Trophoblast cell (in vitro differentiated cells and primary cell): ENCODE measurements around the gene RPAP2.

Source experiments
- DNase-seq, 2 donors: peaks; one replicate each; pipeline ENCODE4 v3.0.0-alpha.2; 2016
- H2AFZ ChIP-seq: 2 replicates; pipeline ENCODE4 v1.6.1; 2013; ENCODE audit warnings: low read length, moderate library complexity, mild to moderate bottlenecking; ENCODE audit not compliant: insufficient read depth, poor library complexity
- H2AK5ac ChIP-seq: 2 replicates; pipeline ENCODE4 v1.6.1; 2013; ENCODE audit warnings: mild to moderate bottlenecking, low read length
- H2BK120ac ChIP-seq: 2 replicates; pipeline ENCODE4 v1.6.1; 2013; ENCODE audit warnings: low read length, mild to moderate bottlenecking, moderate library complexity; ENCODE audit not compliant: insufficient read depth, poor library complexity
- H2BK12ac ChIP-seq: 2 replicates; pipeline ENCODE4 v1.6.1; 2013; ENCODE audit warnings: mild to moderate bottlenecking, low read length, moderate library complexity
- H2BK5ac ChIP-seq: 2 replicates; pipeline ENCODE4 v1.6.1; 2013; ENCODE audit warnings: low read length, low read depth, moderate library complexity, mild to moderate bottlenecking; ENCODE audit not compliant: poor library complexity
- H3K14ac ChIP-seq: 2 replicates; pipeline ENCODE4 v1.6.1; 2013; ENCODE audit warnings: mild to moderate bottlenecking, low read length
- H3K18ac ChIP-seq: 2 replicates; pipeline ENCODE4 v1.6.1; 2013; ENCODE audit warnings: mild to moderate bottlenecking, low read length
- H3K23ac ChIP-seq: 2 replicates; pipeline ENCODE4 v1.6.1; 2013; ENCODE audit warnings: low read length
- H3K27ac ChIP-seq: 2 replicates; pipeline ENCODE4 v1.5.1; 2013; ENCODE audit warnings: low read depth, mild to moderate bottlenecking, inconsistent platforms, low read length, moderate library complexity
- H3K27me3 ChIP-seq: 2 replicates; pipeline ENCODE4 v1.6.1; 2013; ENCODE audit warnings: inconsistent platforms, mild to moderate bottlenecking, low read length, moderate library complexity; ENCODE audit not compliant: insufficient read depth
- H3K36me3 ChIP-seq, 2 experiments: 1 replicate in 1 of 2; 2 replicates in 1 of 2; pipeline ENCODE4 v1.6.1; 2013; ENCODE audit warnings: low read length in 2 of 2, mild to moderate bottlenecking in 2 of 2, moderate library complexity in 1 of 2; ENCODE audit not compliant: insufficient read depth in 2 of 2, control insufficient read depth in 1 of 2
- H3K4ac ChIP-seq: 2 replicates; pipeline ENCODE4 v1.6.1; 2013; ENCODE audit warnings: low read depth, mild to moderate bottlenecking, low read length, moderate library complexity
- H3K4me1 ChIP-seq, 2 experiments: 1 replicate in 1 of 2; 2 replicates in 1 of 2; pipeline ENCODE4 v1.6.1; 2013; ENCODE audit warnings: low read length in 2 of 2, mild to moderate bottlenecking in 2 of 2, moderate library complexity in 1 of 2; ENCODE audit not compliant: insufficient read depth in 2 of 2, control insufficient read depth in 1 of 2
- H3K4me2 ChIP-seq: 2 replicates; pipeline ENCODE4 v1.6.1; 2013; ENCODE audit warnings: inconsistent platforms, mild to moderate bottlenecking, low read length, moderate library complexity
- H3K4me3 ChIP-seq: 2 replicates; pipeline ENCODE4 v1.5.1; 2013; ENCODE audit warnings: mild to moderate bottlenecking, low read depth, low read length, inconsistent platforms
- H3K79me1 ChIP-seq: one replicate; pipeline ENCODE4 v1.6.1; 2013; ENCODE audit warnings: low read length
- H3K79me2 ChIP-seq: 2 replicates; pipeline ENCODE4 v1.6.1; 2013; ENCODE audit warnings: low read length, mild to moderate bottlenecking; ENCODE audit not compliant: control insufficient read depth, insufficient read depth, poor library complexity
- H3K9ac ChIP-seq: 2 replicates; pipeline ENCODE4 v1.6.1; 2013; ENCODE audit warnings: mild to moderate bottlenecking, low read length
- H3K9me3 ChIP-seq: 2 replicates; pipeline ENCODE4 v1.6.1; 2013; ENCODE audit warnings: low read depth, mild to moderate bottlenecking, control low read depth, inconsistent platforms, low read length; ENCODE audit not compliant: insufficient read depth
- H4K12ac ChIP-seq: 2 replicates; pipeline ENCODE4 v1.6.1; 2013; ENCODE audit warnings: low read depth, mild to moderate bottlenecking, low read length, moderate library complexity
- H4K8ac ChIP-seq: 2 replicates; pipeline ENCODE4 v1.6.1; 2013; ENCODE audit warnings: low read depth, mild to moderate bottlenecking, low read length, moderate library complexity
- H4K91ac ChIP-seq: one replicate; pipeline ENCODE4 v1.6.1; 2013; ENCODE audit warnings: low read depth, mild to moderate bottlenecking, low read length, moderate library complexity
- WGBS: extraction: QIAGEN DNeasy Blood & Tissue Kit; methylation state at CpG from one replicate; pipeline ENCODE4 v1.1.7; 2013; ENCODE audit warnings: missing lambda C conversion rate; ENCODE audit not compliant: insufficient read length, insufficient coverage; ENCODE audit errors: extremely low coverage; 5-methylcytosine and 5-hydroxymethylcytosine counted together

Gene RPAP2

GRCh38 chr1:92273039-92273438, 25.8 kb upstream of the RPAP2 start:
- Histone ChIP-seq H3K18ac (no peak overlapping the region), H3K27ac (no peak overlapping the region), H3K4me3 (no peak overlapping the region), H4K8ac (no peak overlapping the region), H3K27me3 (no peaks in the 10 kb centered on the region), H3K14ac (no peak overlapping the region), H3K4me1 (no peaks in the 10 kb centered on the region), H3K79me1 (no peaks in the 10 kb centered on the region), H4K91ac (no peak overlapping the region), H3K4ac (no peak overlapping the region), H3K9me3 (no peaks in the 10 kb centered on the region), H2BK120ac (no peak overlapping the region), H3K9ac (no peak overlapping the region), H2AK5ac (no peak overlapping the region), H2AFZ (no peak overlapping the region), H3K23ac (no peak overlapping the region), H3K79me2 (no peaks in the 10 kb centered on the region), H2BK12ac (no peak overlapping the region), H2BK5ac (no peak overlapping the region), H4K12ac (no peak overlapping the region), H3K36me3 (peaks cover 5 to 10% of the 10 kb centered on the region in 2 experiments), H3K4me2 (no peak overlapping the region)
- WGBS, result no CpG with 5 or more reads among the region's 1 CpG
- DNase-seq, result no peak

DNA sequence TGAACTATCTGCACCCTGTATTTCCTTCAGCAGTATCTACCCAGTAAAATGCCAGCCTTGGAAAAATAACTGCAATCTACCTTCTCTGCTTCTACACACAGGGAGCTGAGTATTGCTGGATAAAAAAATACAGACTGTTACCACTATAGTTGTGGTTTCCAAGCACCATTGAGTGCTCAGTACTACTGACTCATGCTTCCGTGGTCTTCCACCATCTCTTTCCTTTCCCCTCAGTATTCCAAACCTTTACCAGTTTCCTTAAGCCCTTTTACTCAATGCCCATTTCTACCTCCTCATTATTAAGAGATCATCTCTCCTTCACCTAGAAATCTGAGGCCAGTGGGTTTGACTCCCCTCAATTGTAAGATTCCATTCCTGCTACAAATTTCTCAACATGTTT, 23.9 kb upstream of the RPAP2 start:
- no peak overlapping the region for H3K4me2 ChIP-seq
- no peak overlapping the region for H3K18ac ChIP-seq
- H3K4me3 ChIP-seq, result no peak overlapping the region
- H3K27ac ChIP-seq, result no peak overlapping the region
- no peak overlapping the region for H4K8ac ChIP-seq
- no peaks in the 10 kb centered on the region for H3K79me2 ChIP-seq
- no peak overlapping the region for H3K9ac ChIP-seq
- no peak overlapping the region for H3K14ac ChIP-seq
- H3K23ac ChIP-seq, result no peak overlapping the region
- H3K36me3 ChIP-seq, result peaks cover 11 to 15% of the 10 kb centered on the region in 2 experiments
- no peak overlapping the region for H2AFZ ChIP-seq
- H3K4me1 ChIP-seq, result no peaks in the 10 kb centered on the region
- no peak overlapping the region for H3K4ac ChIP-seq
- no peak overlapping the region for H4K12ac ChIP-seq
- no peak overlapping the region for H2AK5ac ChIP-seq
- H3K9me3 ChIP-seq, result peaks cover 4% of the 10 kb centered on the region
- no CpG with 5 or more reads among the region's 1 CpG for WGBS
- H3K27me3 ChIP-seq, result no peaks in the 10 kb centered on the region
- no peak overlapping the region for H2BK12ac ChIP-seq
- no peak overlapping the region for H2BK5ac ChIP-seq
- no peaks in the 10 kb centered on the region for H3K79me1 ChIP-seq
- no peak overlapping the region for H2BK120ac ChIP-seq
- no peak overlapping the region for H4K91ac ChIP-seq
- DNase-seq, result no peak

DNA sequence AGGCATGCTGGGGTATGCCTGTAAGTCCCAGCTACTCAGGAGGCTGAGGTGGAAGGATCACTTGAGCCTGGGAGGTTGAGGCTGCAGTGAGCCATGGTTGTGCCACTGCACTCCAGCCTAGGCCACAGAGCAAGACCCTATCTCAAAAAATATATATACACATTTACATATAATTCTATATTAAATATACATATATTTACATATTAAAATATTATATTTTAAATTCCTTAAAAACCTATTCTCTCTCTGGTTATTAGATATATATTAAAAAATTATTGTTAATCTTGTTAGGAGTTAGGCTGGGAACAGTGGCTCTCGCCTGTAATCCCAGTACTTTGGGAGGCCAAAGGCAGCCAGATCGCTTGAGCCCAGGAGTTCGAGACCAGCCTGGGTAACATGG, 22.8 kb upstream of the RPAP2 start:
- Histone ChIP-seq H2AFZ (no peak overlapping the region), H3K4me1 (no peaks in the 10 kb centered on the region), H2AK5ac (no peak overlapping the region), H3K14ac (no peak overlapping the region), H3K27me3 (no peaks in the 10 kb centered on the region), H3K4ac (no peak overlapping the region), H4K8ac (no peak overlapping the region), H2BK5ac (no peak overlapping the region), H3K27ac (no peak overlapping the region), H3K9ac (no peak overlapping the region), H3K23ac (no peak overlapping the region), H3K79me1 (no peaks in the 10 kb centered on the region), H3K4me2 (no peak overlapping the region), H3K9me3 (peaks cover 4% of the 10 kb centered on the region), H4K12ac (no peak overlapping the region), H4K91ac (no peak overlapping the region), H3K18ac (no peak overlapping the region), H3K4me3 (no peak overlapping the region), H2BK120ac (no peak overlapping the region), H2BK12ac (no peak overlapping the region), H3K79me2 (no peaks in the 10 kb centered on the region), H3K36me3 (peaks cover 13 to 15% of the 10 kb centered on the region in 2 experiments)
- WGBS, result no CpG with 5 or more reads among the region's 3 CpGs
- DNase-seq, result no peak

- Histone ChIP-seq H3K9ac (no peak overlapping the region), H2BK5ac (no peak overlapping the region), H3K23ac (no peak overlapping the region), H2AFZ (no peak overlapping the region), H3K4ac (no peak overlapping the region), H3K14ac (no peak overlapping the region), H4K91ac (no peak overlapping the region), H3K18ac (no peak overlapping the region), H3K27ac (no peak overlapping the region), H3K79me2 (no peaks in the 10 kb centered on the region), H4K12ac (no peak overlapping the region), H3K27me3 (no peaks in the 10 kb centered on the region), H3K4me1 (no peaks in the 10 kb centered on the region), H4K8ac (no peak overlapping the region), H3K79me1 (no peaks in the 10 kb centered on the region), H2BK12ac (no peak overlapping the region), H3K4me2 (no peak overlapping the region), H3K36me3 (peaks cover 13 to 15% of the 10 kb centered on the region in 2 experiments), H3K4me3 (no peak overlapping the region), H2AK5ac (no peak overlapping the region), H3K9me3 (peaks cover 4% of the 10 kb centered on the region), H2BK120ac (no peak overlapping the region)
- DNase-seq, result no peak
- WGBS, result no CpG with 5 or more reads among the region's 4 CpGs
Observed at GRCh38 chr1:92277105-92277723, 21.6 kb upstream of the RPAP2 start.
